UCSD-AML1 (cell line): ENCODE measurements around the gene USP47.

Source experiments
- DNase-seq: peaks from one replicate; lab custom pipeline; 2025; ENCODE audit not compliant: unreplicated experiment; lab: John Stamatoyannopoulos, UW

Gene USP47

GRCh38 chr11:11865449-11865848, 23.7 kb downstream of the USP47 start:
- no peak for DNase-seq

GRCh38 chr11:11866203-11866602, 24.4 kb downstream of the USP47 start:
- no peak for DNase-seq

GRCh38 chr11:11867720-11868119, 25.9 kb downstream of the USP47 start:
- no peak for DNase-seq

GRCh38 chr11:11871991-11872401, 30.2 kb downstream of the USP47 start:
- DNase-seq: peak; percentile 25

GRCh38 chr11:11876458-11876857, 34.7 kb downstream of the USP47 start:
- no peak for DNase-seq

GRCh38 chr11:11880179-11880578, 38.4 kb downstream of the USP47 start:
- no peak for DNase-seq

- no peak for DNase-seq
These were observed 40.8 kb downstream of the USP47 start for GRCh38 chr11:11882539-11882938.

GRCh38 chr11:11884351-11884750, 42.6 kb downstream of the USP47 start:
- DNase-seq: no peak

- no peak for DNase-seq
These were observed 43.2 kb downstream of the USP47 start for GRCh38 chr11:11884774-11885481.

GRCh38 chr11:11894486-11894885, 52.7 kb downstream of the USP47 start:
- no peak for DNase-seq

- DNase-seq: no peak
These were observed 53.9 kb downstream of the USP47 start for GRCh38 chr11:11895672-11896071.

GRCh38 chr11:11898648-11899047, 56.9 kb downstream of the USP47 start:
- no peak for DNase-seq

GRCh38 chr11:11899401-11899800, 57.6 kb downstream of the USP47 start:
- no peak for DNase-seq

- DNase-seq: no peak
These were observed 60.2 kb downstream of the USP47 start for GRCh38 chr11:11901929-11902328.

- DNase-seq: no peak
These were observed 68.0 kb downstream of the USP47 start for GRCh38 chr11:11909727-11910126.

GRCh38 chr11:11910541-11910940, 68.8 kb downstream of the USP47 start:
- no peak for DNase-seq

GRCh38 chr11:11913395-11913794, 71.6 kb downstream of the USP47 start:
- no peak for DNase-seq

GRCh38 chr11:11915625-11916024, 73.9 kb downstream of the USP47 start:
- no peak for DNase-seq

- no peak for DNase-seq
These were observed 75.2 kb downstream of the USP47 start for GRCh38 chr11:11916981-11917399.

GRCh38 chr11:11923828-11924227, 82.1 kb downstream of the USP47 start:
- DNase-seq: no peak

GRCh38 chr11:11929920-11930319, 88.1 kb downstream of the USP47 start:
- DNase-seq: no peak

- no peak for DNase-seq
These were observed 89.8 kb downstream of the USP47 start for GRCh38 chr11:11931461-11932055.

- no peak for DNase-seq
These were observed 93.8 kb downstream of the USP47 start for GRCh38 chr11:11935536-11935935.
